Measurements from ENCODE around the gene WDR6. TPM values are rescaled to one million over a fixed set of nuclear protein-coding genes. Genes with fewer than 3 reads are reported as not detected.

Gene WDR6
- total RNA-seq, 1 experiment from 2014 or later, result 213 TPM

DNA sequence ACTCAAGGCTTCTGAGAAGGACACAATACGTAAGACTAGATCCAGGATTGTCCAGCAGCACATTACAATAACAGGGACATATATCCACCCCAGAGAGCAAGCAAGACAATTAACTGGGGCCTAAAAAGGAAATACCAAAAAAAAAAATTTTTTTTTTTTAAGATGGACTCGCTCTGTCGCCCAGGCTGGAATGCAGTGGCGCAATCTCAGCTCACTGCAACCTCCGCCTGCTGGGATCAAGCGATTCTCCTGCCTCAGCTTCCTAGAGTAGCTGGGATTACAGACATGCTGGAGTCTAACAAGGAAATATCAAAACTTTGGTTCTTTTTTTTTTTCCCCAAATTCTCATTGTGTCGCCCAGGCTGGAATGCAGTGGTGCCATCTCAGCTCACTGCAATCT, 50.8 kb downstream of the WDR6 start:
- Mint-ChIP-seq H3K36me3 (peaks cover 47% of the 10 kb centered on the region), H3K4me3 (no peak overlapping the region)

More for the DNA sequence above, 50.8 kb downstream of the WDR6 start:
- no peaks in the 10 kb centered on the region for H3K9me3 Mint-ChIP-seq
- DNase-seq (ENCODE audit: low spot score) (no peak), ATAC-seq (no peak)
- H3K27ac Mint-ChIP-seq, result no peak overlapping the region
- H3K4me1 Mint-ChIP-seq, result no peaks in the 10 kb centered on the region
- ChIA-PET POLR2A (no interaction called here), CTCF (interaction anchor here (0.7 to 0.9 kb wide), 2 partner anchors 70 to 507 kb away, joined by 3 read pairs; no protein-coding TSS in a partner anchor)
- TF ChIP-seq NFYB (CRISPR knock-in tag; conservative IDR thresholded peaks at IDR 0.05; ENCODE audit: low read depth), result no peak
- TF ChIP-seq FOXK1 (CRISPR knock-in tag; IDR thresholded peaks at IDR 0.05), result no peak
- TF ChIP-seq, protein P1, sequence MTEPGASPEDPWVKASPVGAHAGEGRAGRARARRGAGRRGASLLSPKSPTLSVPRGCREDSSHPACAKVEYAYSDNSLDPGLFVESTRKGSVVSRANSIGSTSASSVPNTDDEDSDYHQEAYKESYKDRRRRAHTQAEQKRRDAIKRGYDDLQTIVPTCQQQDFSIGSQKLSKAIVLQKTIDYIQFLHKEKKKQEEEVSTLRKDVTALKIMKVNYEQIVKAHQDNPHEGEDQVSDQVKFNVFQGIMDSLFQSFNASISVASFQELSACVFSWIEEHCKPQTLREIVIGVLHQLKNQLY (CRISPR knock-in tag; IDR thresholded peaks at IDR 0.05), result no peak
- TF ChIP-seq EMX1 (CRISPR knock-in tag; IDR thresholded peaks at IDR 0.05), result no peak
- TF ChIP-seq RORB (CRISPR knock-in tag; IDR thresholded peaks at IDR 0.05), result no peak
- TF ChIP-seq OVOL2 (CRISPR knock-in tag; IDR thresholded peaks at IDR 0.05; ENCODE audit: borderline replicate concordance), result no peak
- no peak for TF ChIP-seq ZNF263 (CRISPR knock-in tag; IDR thresholded peaks at IDR 0.05; ENCODE audit: low read depth)
- no peak for TF ChIP-seq GRHL2 (CRISPR knock-in tag; IDR thresholded peaks at IDR 0.05; ENCODE audit: insufficient replicate concordance, severe bottlenecking)
- no peak for TF ChIP-seq ETV6 (CRISPR knock-in tag; IDR thresholded peaks at IDR 0.05)
- no peaks in the 10 kb centered on the region for H3K27me3 Mint-ChIP-seq (ENCODE audit: low read depth)

Small RNA genes lying within 50 kb of the gene (microRNA-seq; reads per million reads assigned to microRNA genes)
- gene MIR191 (ENCODE audit: borderline number of aligned reads) (3,955 reads per million, percentile 96 among the genes with 10 or more reads in this experiment), gene MIR425 (ENCODE audit: borderline number of aligned reads) (1,338 reads per million, percentile 92 among the genes with 10 or more reads in this experiment)

Other genes with a start within 250 kb of the WDR6 start
- 45.1 to 57.2 TPM (median 47.2 TPM) in 3 replicates for gene PRKAR2A, start 159.5 kb upstream of the WDR6 start, total RNA-seq (2021)
- gene SLC25A20, start 108.5 kb upstream of the WDR6 start, total RNA-seq (2021), result 3.9 to 6.3 TPM (median 4.9 TPM) in 3 replicates
- 86.2 to 134 TPM (median 95.1 TPM) in 3 replicates for gene ARIH2, start 88.5 kb upstream of the WDR6 start, total RNA-seq (2021)
- gene P4HTM, start 17.1 kb upstream of the WDR6 start, total RNA-seq (2021), result 21.9 to 28.8 TPM (median 28.2 TPM) in 3 replicates
- 38.8 to 41.4 TPM (median 39.6 TPM) in 3 replicates for gene DALRD3, start 11.2 kb downstream of the WDR6 start, total RNA-seq (2021)
- 36.8 to 50.3 TPM (median 49.6 TPM) in 3 replicates for gene NDUFAF3, start 14.7 kb downstream of the WDR6 start, total RNA-seq (2021)
- 449 to 472 TPM (median 452 TPM) in 3 replicates for gene IMPDH2, start 22.0 kb downstream of the WDR6 start, total RNA-seq (2021)
- gene QRICH1, start 86.7 kb downstream of the WDR6 start, total RNA-seq (2021), result 110 to 123 TPM (median 120 TPM) in 3 replicates
- 405 to 471 TPM (median 433 TPM) in 3 replicates for gene QARS1, start 97.4 kb downstream of the WDR6 start, total RNA-seq (2021)
- 72.4 to 75.8 TPM (median 73.3 TPM) in 3 replicates for gene USP19, start 113.4 kb downstream of the WDR6 start, total RNA-seq (2021)
- 118 to 134 TPM (median 130 TPM) in 3 replicates for gene LAMB2, start 125.7 kb downstream of the WDR6 start, total RNA-seq (2021)
- gene CCDC71, start 158.9 kb downstream of the WDR6 start, total RNA-seq (2021), result 29.8 to 32.0 TPM (median 29.8 TPM) in 3 replicates
- gene KLHDC8B, start 164.2 kb downstream of the WDR6 start, total RNA-seq (2021), result 13.5 to 21.5 TPM (median 16.1 TPM) in 3 replicates